CD1c-positive myeloid dendritic cell (primary cell): ENCODE data around the gene SLC6A7.
"Not testable (repeated sequence)": the region's sequence is repeated elsewhere in the genome, so short reads cannot be mapped to it uniquely, and the experiment has no call there.

Experiments used
- DNase-seq: peaks from one replicate; pipeline ENCODE4 v3.0.0-alpha.2; 2016; ENCODE audit errors: extremely low spot score

The SLC6A7 gene

GRCh38 chr5:150241298-150242160, 51.7 kb downstream of the SLC6A7 start:
- DNase-seq: no peak

GRCh38 chr5:150242251-150242894, 52.5 kb downstream of the SLC6A7 start:
- no peak for DNase-seq

- no peak for DNase-seq
Observed at GRCh38 chr5:150243590-150243989, 53.7 kb downstream of the SLC6A7 start.

GRCh38 chr5:150244209-150244608, 54.3 kb downstream of the SLC6A7 start:
- DNase-seq: no peak

GRCh38 chr5:150245111-150245789, 55.4 kb downstream of the SLC6A7 start:
- no peak for DNase-seq

GRCh38 chr5:150245808-150246207, 55.9 kb downstream of the SLC6A7 start:
- DNase-seq: no peak

- no peak for DNase-seq
Observed at GRCh38 chr5:150246429-150246828, 56.6 kb downstream of the SLC6A7 start.

- DNase-seq: no peak
Observed at GRCh38 chr5:150246835-150247234, 57.0 kb downstream of the SLC6A7 start.

GRCh38 chr5:150247726-150248125, 57.9 kb downstream of the SLC6A7 start:
- DNase-seq: no peak

- DNase-seq: not testable (repeated sequence)
Observed at GRCh38 chr5:150248493-150248892, 58.6 kb downstream of the SLC6A7 start.

GRCh38 chr5:150248946-150249345, 59.1 kb downstream of the SLC6A7 start:
- no peak for DNase-seq

- DNase-seq: no peak
Observed at GRCh38 chr5:150249744-150250143, 59.9 kb downstream of the SLC6A7 start.

GRCh38 chr5:150251504-150251903, 61.6 kb downstream of the SLC6A7 start:
- no peak for DNase-seq

GRCh38 chr5:150252489-150252888, 62.6 kb downstream of the SLC6A7 start:
- DNase-seq: no peak

- DNase-seq: no peak
Observed at GRCh38 chr5:150253416-150254208, 63.8 kb downstream of the SLC6A7 start.

GRCh38 chr5:150254363-150254762, 64.5 kb downstream of the SLC6A7 start:
- no peak for DNase-seq

- DNase-seq: no peak
Observed at GRCh38 chr5:150254774-150255173, 64.9 kb downstream of the SLC6A7 start.

- no peak for DNase-seq
Observed at GRCh38 chr5:150255659-150256409, 66.0 kb downstream of the SLC6A7 start.

- DNase-seq: no peak
Observed at GRCh38 chr5:150256410-150257064, 66.7 kb downstream of the SLC6A7 start.

GRCh38 chr5:150257424-150257823, 67.6 kb downstream of the SLC6A7 start:
- no peak for DNase-seq

GRCh38 chr5:150258130-150258529, 68.3 kb downstream of the SLC6A7 start:
- no peak for DNase-seq
